Trophoblast cell (in vitro differentiated cells and primary cell): ENCODE measurements around the gene RGS19.
A peak's percentile ranks its signal among the peaks of the same experiment; 100 is the strongest.

Experiments
- DNase-seq, 2 donors: peaks; one replicate each; pipeline ENCODE4 v3.0.0-alpha.2; 2016
- H2AFZ ChIP-seq: 2 replicates; pipeline ENCODE4 v1.6.1; 2013; ENCODE audit warnings: low read length, moderate library complexity, mild to moderate bottlenecking; ENCODE audit not compliant: insufficient read depth, poor library complexity
- H2AK5ac ChIP-seq: 2 replicates; pipeline ENCODE4 v1.6.1; 2013; ENCODE audit warnings: mild to moderate bottlenecking, low read length
- H2BK120ac ChIP-seq: 2 replicates; pipeline ENCODE4 v1.6.1; 2013; ENCODE audit warnings: low read length, mild to moderate bottlenecking, moderate library complexity; ENCODE audit not compliant: insufficient read depth, poor library complexity
- H2BK12ac ChIP-seq: 2 replicates; pipeline ENCODE4 v1.6.1; 2013; ENCODE audit warnings: mild to moderate bottlenecking, low read length, moderate library complexity
- H2BK5ac ChIP-seq: 2 replicates; pipeline ENCODE4 v1.6.1; 2013; ENCODE audit warnings: low read length, low read depth, moderate library complexity, mild to moderate bottlenecking; ENCODE audit not compliant: poor library complexity
- H3K14ac ChIP-seq: 2 replicates; pipeline ENCODE4 v1.6.1; 2013; ENCODE audit warnings: mild to moderate bottlenecking, low read length
- H3K18ac ChIP-seq: 2 replicates; pipeline ENCODE4 v1.6.1; 2013; ENCODE audit warnings: mild to moderate bottlenecking, low read length
- H3K23ac ChIP-seq: 2 replicates; pipeline ENCODE4 v1.6.1; 2013; ENCODE audit warnings: low read length
- H3K27ac ChIP-seq: 2 replicates; pipeline ENCODE4 v1.5.1; 2013; ENCODE audit warnings: low read depth, mild to moderate bottlenecking, inconsistent platforms, low read length, moderate library complexity
- H3K27me3 ChIP-seq: 2 replicates; pipeline ENCODE4 v1.6.1; 2013; ENCODE audit warnings: inconsistent platforms, mild to moderate bottlenecking, low read length, moderate library complexity; ENCODE audit not compliant: insufficient read depth
- H3K36me3 ChIP-seq, 2 experiments: 1 replicate in 1 of 2; 2 replicates in 1 of 2; pipeline ENCODE4 v1.6.1; 2013; ENCODE audit warnings: low read length in 2 of 2, mild to moderate bottlenecking in 2 of 2, moderate library complexity in 1 of 2; ENCODE audit not compliant: insufficient read depth in 2 of 2, control insufficient read depth in 1 of 2
- H3K4ac ChIP-seq: 2 replicates; pipeline ENCODE4 v1.6.1; 2013; ENCODE audit warnings: low read depth, mild to moderate bottlenecking, low read length, moderate library complexity
- H3K4me1 ChIP-seq, 2 experiments: 1 replicate in 1 of 2; 2 replicates in 1 of 2; pipeline ENCODE4 v1.6.1; 2013; ENCODE audit warnings: low read length in 2 of 2, mild to moderate bottlenecking in 2 of 2, moderate library complexity in 1 of 2; ENCODE audit not compliant: insufficient read depth in 2 of 2, control insufficient read depth in 1 of 2
- H3K4me2 ChIP-seq: 2 replicates; pipeline ENCODE4 v1.6.1; 2013; ENCODE audit warnings: inconsistent platforms, mild to moderate bottlenecking, low read length, moderate library complexity
- H3K4me3 ChIP-seq: 2 replicates; pipeline ENCODE4 v1.5.1; 2013; ENCODE audit warnings: mild to moderate bottlenecking, low read depth, low read length, inconsistent platforms
- H3K79me1 ChIP-seq: one replicate; pipeline ENCODE4 v1.6.1; 2013; ENCODE audit warnings: low read length
- H3K79me2 ChIP-seq: 2 replicates; pipeline ENCODE4 v1.6.1; 2013; ENCODE audit warnings: low read length, mild to moderate bottlenecking; ENCODE audit not compliant: control insufficient read depth, insufficient read depth, poor library complexity
- H3K9ac ChIP-seq: 2 replicates; pipeline ENCODE4 v1.6.1; 2013; ENCODE audit warnings: mild to moderate bottlenecking, low read length
- H3K9me3 ChIP-seq: 2 replicates; pipeline ENCODE4 v1.6.1; 2013; ENCODE audit warnings: low read depth, mild to moderate bottlenecking, control low read depth, inconsistent platforms, low read length; ENCODE audit not compliant: insufficient read depth
- H4K12ac ChIP-seq: 2 replicates; pipeline ENCODE4 v1.6.1; 2013; ENCODE audit warnings: low read depth, mild to moderate bottlenecking, low read length, moderate library complexity
- H4K8ac ChIP-seq: 2 replicates; pipeline ENCODE4 v1.6.1; 2013; ENCODE audit warnings: low read depth, mild to moderate bottlenecking, low read length, moderate library complexity
- H4K91ac ChIP-seq: one replicate; pipeline ENCODE4 v1.6.1; 2013; ENCODE audit warnings: low read depth, mild to moderate bottlenecking, low read length, moderate library complexity
- WGBS: extraction: QIAGEN DNeasy Blood & Tissue Kit; methylation state at CpG from one replicate; pipeline ENCODE4 v1.1.7; 2013; ENCODE audit warnings: missing lambda C conversion rate; ENCODE audit not compliant: insufficient read length, insufficient coverage; ENCODE audit errors: extremely low coverage; 5-methylcytosine and 5-hydroxymethylcytosine counted together

The RGS19 gene

DNA sequence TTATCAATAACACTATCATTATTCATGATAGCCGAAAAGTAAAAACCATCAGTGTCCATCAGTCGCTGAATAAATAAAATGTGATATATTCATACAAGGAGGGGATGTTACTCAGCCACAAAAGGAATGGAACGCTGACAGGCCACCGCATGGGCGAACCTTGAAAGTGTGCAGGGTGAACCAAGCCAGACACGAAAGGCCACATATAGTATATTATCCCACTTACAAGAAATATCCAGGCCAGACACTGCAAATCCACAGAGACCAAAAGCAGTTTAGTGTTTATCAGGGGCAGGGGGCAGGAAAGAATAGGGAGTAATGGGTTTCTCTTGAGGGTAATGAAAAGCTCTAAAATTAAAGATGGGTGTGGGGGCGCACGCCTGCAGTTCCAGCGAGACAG, 35.5 kb downstream of the RGS19 start:
- 100% methylated on average over 1 of the region's 9 CpGs for WGBS

DNA sequence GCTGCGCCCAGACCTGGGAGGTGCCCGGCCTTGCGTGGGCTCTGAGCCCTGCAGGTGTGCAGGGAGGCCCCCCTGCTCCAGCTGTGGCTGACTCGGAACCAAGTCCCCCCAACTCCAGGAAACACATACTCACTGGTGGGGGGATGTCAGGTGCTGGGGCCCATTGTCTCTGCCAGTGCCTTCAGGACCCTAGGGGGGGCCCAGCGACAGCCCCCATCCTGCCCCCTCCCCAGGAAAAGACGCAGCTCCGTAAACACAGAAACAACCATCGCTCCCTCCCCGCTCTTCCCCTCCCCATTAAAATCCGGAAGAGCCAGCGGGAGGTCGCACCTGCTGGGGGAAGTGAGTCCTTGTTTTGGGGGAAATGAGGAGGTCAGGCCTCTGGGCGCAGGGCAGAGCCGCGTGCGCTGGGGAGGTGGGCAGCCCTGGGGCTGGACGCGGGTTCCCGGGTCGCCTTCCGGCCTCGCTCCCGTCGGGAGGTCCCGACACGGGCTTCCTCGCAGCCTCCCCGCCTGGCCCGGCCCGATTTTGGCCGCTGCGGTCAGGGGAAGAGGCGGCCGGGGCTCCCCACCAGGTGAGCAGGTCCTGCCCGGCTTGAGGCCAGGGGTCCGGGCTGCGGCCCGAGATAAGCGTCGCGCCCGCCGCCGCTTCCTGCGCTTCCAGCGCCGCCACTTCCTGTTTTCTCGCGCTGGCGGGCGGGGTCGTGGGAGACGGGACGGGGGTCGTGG, 37.1 kb downstream of the RGS19 start:
- peaks cover 13% of the 10 kb centered on the region for H3K27me3 ChIP-seq
- H2BK120ac ChIP-seq = peak overlapping the region; percentile 29
- peak overlapping the region; percentile 19 for H2AFZ ChIP-seq
- H3K14ac ChIP-seq = peak overlapping the region; percentile 75
- H4K91ac ChIP-seq = peak overlapping the region; percentile 84
- H2BK5ac ChIP-seq = no peak overlapping the region
- H3K4ac ChIP-seq = no peak overlapping the region
- H2AK5ac ChIP-seq = no peak overlapping the region
- peaks cover 3% of the 10 kb centered on the region for H3K79me2 ChIP-seq
- H3K4me2 ChIP-seq = peak overlapping the region; percentile 65
- no peaks in the 10 kb centered on the region for H3K9me3 ChIP-seq
- H3K27ac ChIP-seq = no peak overlapping the region
- no peak for DNase-seq
- H3K9ac ChIP-seq = peak overlapping the region; percentile 38
- H3K23ac ChIP-seq = no peak overlapping the region
- H4K12ac ChIP-seq = peak overlapping the region; percentile 34
- no peaks in the 10 kb centered on the region for H3K36me3 ChIP-seq
- peak overlapping the region; percentile 95 for H4K8ac ChIP-seq
- WGBS = no CpG with 5 or more reads among the region's 55 CpGs
- H3K18ac ChIP-seq = peak overlapping the region; percentile 51
- peaks cover 7% of the 10 kb centered on the region for H3K79me1 ChIP-seq
- peak overlapping the region; percentile 62 for H3K4me3 ChIP-seq
- H2BK12ac ChIP-seq = peak overlapping the region; percentile 7
- H3K4me1 ChIP-seq = peaks cover 9 to 24% of the 10 kb centered on the region in 2 experiments

More for the DNA sequence above, 35.5 kb downstream of the RGS19 start:
- Histone ChIP-seq H3K14ac (no peak overlapping the region), H3K36me3 (no peaks in the 10 kb centered on the region), H3K79me1 (peaks cover 4% of the 10 kb centered on the region), H3K27me3 (peaks cover 24% of the 10 kb centered on the region), H2BK5ac (no peak overlapping the region), H3K4me2 (no peak overlapping the region), H4K12ac (no peak overlapping the region), H3K79me2 (peaks cover 3% of the 10 kb centered on the region), H3K9ac (no peak overlapping the region), H2BK12ac (no peak overlapping the region), H3K4me3 (no peak overlapping the region), H3K23ac (no peak overlapping the region), H4K91ac (no peak overlapping the region), H3K4ac (no peak overlapping the region), H2AK5ac (no peak overlapping the region), H3K18ac (no peak overlapping the region), H3K9me3 (no peaks in the 10 kb centered on the region), H2BK120ac (no peak overlapping the region), H3K4me1 (peaks cover 0 to 24% of the 10 kb centered on the region in 2 experiments), H2AFZ (no peak overlapping the region), H4K8ac (no peak overlapping the region), H3K27ac (no peak overlapping the region)
- no peak for DNase-seq

DNA sequence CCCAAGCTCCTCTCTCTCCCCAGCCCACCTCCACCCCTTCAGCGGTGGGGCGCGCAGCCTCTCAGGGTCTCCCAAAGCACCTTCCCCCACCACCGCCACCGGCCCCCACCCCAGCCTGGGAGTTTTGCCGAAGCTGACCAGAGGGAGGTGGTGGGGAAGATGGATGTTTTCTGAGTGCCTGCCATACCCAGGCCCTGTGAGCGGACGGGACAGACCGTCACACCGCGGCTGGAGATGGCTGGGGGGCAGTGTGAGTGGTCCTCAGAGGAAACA, 37.6 kb downstream of the RGS19 start:
- no peak overlapping the region for H3K9ac ChIP-seq
- H3K4me2 ChIP-seq = peak overlapping the region; percentile 65
- H3K4ac ChIP-seq = no peak overlapping the region
- H3K79me1 ChIP-seq = peaks cover 7% of the 10 kb centered on the region
- H4K91ac ChIP-seq = no peak overlapping the region
- no peaks in the 10 kb centered on the region for H3K9me3 ChIP-seq
- DNase-seq = no peak
- H4K8ac ChIP-seq = peak overlapping the region; percentile 95
- H3K27ac ChIP-seq = no peak overlapping the region
- no CpG with 5 or more reads among the region's 11 CpGs for whole genome bisulfite sequencing
- H3K18ac ChIP-seq = no peak overlapping the region
- no peak overlapping the region for H3K4me3 ChIP-seq
- H3K23ac ChIP-seq = no peak overlapping the region
- H2BK5ac ChIP-seq = no peak overlapping the region
- no peak overlapping the region for H2BK120ac ChIP-seq
- no peak overlapping the region for H2AFZ ChIP-seq
- no peak overlapping the region for H2BK12ac ChIP-seq
- no peak overlapping the region for H2AK5ac ChIP-seq
- H3K36me3 ChIP-seq = no peaks in the 10 kb centered on the region
- peaks cover 13 to 27% of the 10 kb centered on the region in 2 experiments for H3K4me1 ChIP-seq
- H3K79me2 ChIP-seq = peaks cover 3% of the 10 kb centered on the region
- peak overlapping the region; percentile 34 for H4K12ac ChIP-seq
- peaks cover 9% of the 10 kb centered on the region for H3K27me3 ChIP-seq
- H3K14ac ChIP-seq = no peak overlapping the region

DNA sequence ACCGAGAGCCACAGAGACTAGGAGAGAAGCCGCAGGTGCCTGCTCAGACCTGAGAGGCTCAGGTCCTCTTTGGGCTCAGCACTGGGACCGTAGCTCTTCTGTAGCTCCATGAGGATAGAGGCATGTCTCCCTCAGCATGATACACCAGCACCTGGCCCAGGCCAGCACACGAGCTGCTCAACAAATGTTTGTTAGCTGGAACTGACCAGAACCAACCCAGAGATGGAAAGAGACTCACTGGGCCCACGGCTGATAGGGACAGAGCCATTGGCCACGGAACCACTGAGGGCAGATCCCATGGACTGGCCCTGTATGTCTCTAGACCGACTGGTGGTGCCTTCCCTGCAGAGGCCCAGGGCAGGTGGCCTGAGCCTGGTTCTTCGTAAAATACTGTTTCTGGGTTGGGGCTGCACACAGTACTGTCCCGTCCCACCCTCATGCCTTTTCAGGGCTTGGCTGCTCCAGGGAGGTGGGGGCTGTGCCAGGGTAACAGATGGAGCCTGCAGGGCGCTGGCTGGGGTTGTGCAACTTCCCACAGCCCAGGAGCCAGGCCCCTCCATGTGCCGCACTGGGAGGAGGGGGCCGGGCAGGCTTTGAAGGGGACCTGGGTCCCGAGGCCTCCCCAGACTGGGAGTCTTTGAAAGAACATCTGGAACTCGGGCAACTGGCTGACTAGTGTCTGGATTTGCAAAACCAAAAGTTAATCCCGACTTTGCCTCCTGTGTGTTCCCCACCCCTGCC, 38.1 kb downstream of the RGS19 start:
- H2BK120ac ChIP-seq = no peak overlapping the region
- H3K79me2 ChIP-seq = peaks cover 3% of the 10 kb centered on the region
- H4K8ac ChIP-seq = no peak overlapping the region
- H3K27ac ChIP-seq = no peak overlapping the region
- H3K4ac ChIP-seq = no peak overlapping the region
- H2AK5ac ChIP-seq = no peak overlapping the region
- no peak overlapping the region for H3K23ac ChIP-seq
- H3K4me3 ChIP-seq = no peak overlapping the region
- H4K91ac ChIP-seq = no peak overlapping the region
- H3K36me3 ChIP-seq = no peaks in the 10 kb centered on the region
- no peak overlapping the region for H2BK5ac ChIP-seq
- no peaks in the 10 kb centered on the region for H3K9me3 ChIP-seq
- H2BK12ac ChIP-seq = no peak overlapping the region
- no CpG with 5 or more reads among the region's 15 CpGs for WGBS
- no peak overlapping the region for H3K9ac ChIP-seq
- no peak overlapping the region for H3K18ac ChIP-seq
- H3K14ac ChIP-seq = no peak overlapping the region
- peaks cover 8% of the 10 kb centered on the region for H3K27me3 ChIP-seq
- H3K79me1 ChIP-seq = peaks cover 7% of the 10 kb centered on the region
- peaks cover 18 to 33% of the 10 kb centered on the region in 2 experiments for H3K4me1 ChIP-seq
- no peak overlapping the region for H3K4me2 ChIP-seq
- H4K12ac ChIP-seq = no peak overlapping the region
- no peak overlapping the region for H2AFZ ChIP-seq
- no peak for DNase-seq
